GM10266 (cell line): ENCODE data around the gene XPNPEP2.

ENCODE experiments used
- DNase-seq: peaks from one replicate; pipeline ENCODE4 v3.0.0; 2012; ENCODE audit errors: extremely low spot score
- TF ChIP-seq, protein P1 (sequence below): IDR thresholded peaks from 2 replicates; pipeline ENCODE4 v1.5.1; 2012; ENCODE audit warnings: mild to moderate bottlenecking, low read depth; ENCODE audit not compliant: control insufficient read depth, insufficient read depth; ENCODE audit errors: missing control alignments

Gene XPNPEP2

DNA sequence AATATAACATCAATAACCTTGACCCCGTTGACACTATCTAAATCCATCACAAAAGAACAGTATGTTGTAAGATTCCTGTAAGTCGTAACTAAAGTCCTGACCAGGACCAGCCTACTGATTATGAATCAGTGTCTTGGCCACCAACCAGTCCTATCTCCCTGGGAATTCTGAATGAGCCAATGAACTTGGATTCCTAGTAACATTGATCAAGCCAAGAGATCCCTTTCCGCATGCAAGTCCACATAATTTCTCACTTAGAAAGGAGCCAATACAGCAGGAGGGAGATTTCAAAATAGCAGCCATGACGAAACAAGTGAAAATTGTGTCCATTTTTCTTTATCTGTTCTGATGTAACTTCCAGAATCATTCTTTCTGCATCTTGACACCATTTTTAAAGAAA, 9.5 kb downstream of the XPNPEP2 start:
- TF ChIP-seq, protein P1, sequence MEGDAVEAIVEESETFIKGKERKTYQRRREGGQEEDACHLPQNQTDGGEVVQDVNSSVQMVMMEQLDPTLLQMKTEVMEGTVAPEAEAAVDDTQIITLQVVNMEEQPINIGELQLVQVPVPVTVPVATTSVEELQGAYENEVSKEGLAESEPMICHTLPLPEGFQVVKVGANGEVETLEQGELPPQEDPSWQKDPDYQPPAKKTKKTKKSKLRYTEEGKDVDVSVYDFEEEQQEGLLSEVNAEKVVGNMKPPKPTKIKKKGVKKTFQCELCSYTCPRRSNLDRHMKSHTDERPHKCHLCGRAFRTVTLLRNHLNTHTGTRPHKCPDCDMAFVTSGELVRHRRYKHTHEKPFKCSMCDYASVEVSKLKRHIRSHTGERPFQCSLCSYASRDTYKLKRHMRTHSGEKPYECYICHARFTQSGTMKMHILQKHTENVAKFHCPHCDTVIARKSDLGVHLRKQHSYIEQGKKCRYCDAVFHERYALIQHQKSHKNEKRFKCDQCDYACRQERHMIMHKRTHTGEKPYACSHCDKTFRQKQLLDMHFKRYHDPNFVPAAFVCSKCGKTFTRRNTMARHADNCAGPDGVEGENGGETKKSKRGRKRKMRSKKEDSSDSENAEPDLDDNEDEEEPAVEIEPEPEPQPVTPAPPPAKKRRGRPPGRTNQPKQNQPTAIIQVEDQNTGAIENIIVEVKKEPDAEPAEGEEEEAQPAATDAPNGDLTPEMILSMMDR = no peak
- DNase-seq = no peak

DNA sequence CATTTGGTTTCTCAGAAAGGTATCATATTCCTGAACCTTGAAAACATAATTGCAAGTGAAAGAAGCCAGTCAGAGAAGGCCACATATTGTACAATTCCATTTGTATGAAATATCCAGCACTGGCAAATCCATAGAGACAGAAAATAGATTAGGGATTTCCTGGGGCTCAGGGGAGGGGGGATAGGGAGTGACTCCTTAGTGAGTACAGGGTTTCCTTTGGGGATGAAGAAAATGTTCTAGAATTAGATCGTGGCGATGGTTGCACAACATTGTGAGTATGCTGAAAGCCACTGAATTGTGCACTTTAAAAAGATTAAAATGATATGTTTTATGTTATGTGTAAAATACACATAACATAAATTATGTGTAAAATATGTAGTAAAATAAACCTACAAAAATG, 10.3 kb downstream of the XPNPEP2 start:
- no peak for DNase-seq
- TF ChIP-seq, protein P1 = no peak

DNA sequence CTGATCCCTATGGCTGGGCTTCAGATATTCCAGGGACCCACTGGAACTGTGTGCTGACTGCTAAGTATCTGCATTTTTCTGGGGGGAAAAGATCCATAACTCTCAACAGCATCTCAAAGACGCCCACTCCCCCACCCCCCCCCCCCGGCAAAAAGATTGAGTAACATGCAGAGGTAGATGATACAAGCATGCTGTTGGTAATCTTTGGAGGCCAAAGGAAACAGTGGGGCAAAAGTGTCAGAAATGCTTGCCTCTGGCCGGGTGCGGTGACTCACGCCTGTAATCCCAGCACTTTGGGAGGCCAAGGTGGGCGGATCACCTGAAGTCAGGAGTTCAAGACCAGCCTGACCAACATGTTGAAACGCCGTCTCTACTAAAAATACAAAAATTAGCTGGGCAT, 12.2 kb downstream of the XPNPEP2 start:
- no peak for DNase-seq
- TF ChIP-seq, protein P1 = no peak

DNA sequence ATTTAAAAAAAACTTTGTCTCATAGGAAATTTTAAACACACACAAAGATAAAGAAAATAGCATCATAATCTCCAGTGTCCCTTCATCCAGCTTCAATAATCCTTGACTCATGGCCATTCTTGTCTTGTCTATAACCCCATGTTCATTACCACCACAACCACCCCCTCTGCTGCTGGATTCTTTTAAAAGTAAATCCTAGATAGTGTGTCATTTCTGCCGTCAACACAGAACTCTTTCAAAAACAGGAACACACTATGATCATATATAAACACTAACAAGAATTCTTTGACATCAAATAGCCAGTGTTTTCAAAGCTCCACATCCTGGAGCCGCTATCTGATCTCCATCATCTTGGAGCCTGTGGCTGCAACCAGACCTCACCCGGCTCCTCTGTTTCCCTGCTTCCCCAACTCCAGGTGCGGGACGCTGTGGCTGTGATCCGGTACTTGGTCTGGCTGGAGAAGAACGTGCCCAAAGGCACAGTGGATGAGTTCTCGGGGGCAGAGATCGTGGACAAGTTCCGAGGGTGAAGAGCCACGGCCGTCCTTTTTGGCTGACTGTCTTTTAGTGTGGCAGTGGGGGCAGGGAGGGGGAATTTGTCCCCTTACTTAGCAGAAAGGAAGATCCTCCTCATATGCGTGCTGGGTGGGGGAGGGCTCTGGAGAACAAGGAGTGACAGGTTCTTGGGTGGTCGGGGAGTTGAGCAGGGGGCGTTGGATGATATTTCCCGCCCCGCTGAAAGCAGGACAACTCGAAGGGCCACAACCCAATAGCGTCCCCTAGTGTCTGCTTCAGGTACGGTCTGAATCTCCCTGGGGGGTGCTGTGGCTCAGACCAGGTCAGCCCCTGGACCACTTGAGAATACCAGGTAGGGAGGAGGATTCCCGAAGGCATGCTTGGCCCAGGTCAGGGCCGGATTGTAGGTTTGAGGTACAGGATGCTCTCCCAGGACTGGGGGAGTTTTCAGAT, 15.6 kb downstream of the XPNPEP2 start:
- TF ChIP-seq, protein P1 = peak; percentile 44
- DNase-seq = no peak

DNA sequence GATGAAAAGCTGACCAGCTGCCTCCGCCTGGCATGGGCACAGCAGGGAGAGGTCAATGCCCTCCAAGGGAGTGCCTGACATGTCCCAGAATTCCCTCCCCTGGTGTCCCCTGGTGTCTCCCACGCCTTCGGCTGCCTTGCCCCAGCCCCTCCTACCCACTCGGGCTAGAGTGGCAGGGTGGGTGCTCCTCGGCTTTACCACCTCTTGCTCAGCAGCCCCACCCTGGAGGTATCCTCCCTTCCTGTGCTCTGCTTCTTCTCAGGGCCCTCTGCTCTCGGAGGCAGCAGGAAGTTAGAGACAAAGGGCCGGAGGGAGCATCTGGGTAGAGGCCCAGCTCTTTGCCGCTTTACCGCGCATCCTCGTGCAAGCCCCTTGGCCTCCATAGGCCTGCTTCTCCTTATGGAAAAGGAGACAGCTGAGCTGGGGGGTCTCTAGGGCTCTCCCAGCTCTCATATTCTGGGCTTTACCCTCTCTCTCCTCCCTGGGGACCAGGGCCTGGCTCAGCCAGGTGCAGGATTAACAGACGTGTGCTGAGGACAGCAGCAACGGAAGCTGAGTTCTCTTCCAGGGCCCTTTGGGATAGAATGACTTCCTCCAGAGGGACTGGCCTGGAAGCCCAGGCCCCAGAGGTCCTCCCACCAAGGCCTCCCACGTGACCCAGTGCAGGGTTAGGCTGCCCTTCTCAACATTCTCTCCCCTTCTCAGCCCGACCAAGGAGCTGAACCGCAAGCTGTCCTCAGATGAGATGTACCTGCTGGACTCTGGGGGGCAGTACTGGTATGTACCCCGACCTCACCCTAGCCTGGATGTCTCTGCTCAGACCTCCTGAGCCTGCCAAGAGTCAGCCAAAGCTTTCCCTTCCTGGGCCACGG, 17.2 kb downstream of the XPNPEP2 start:
- TF ChIP-seq, protein P1 = peak; percentile 39
- DNase-seq = peak; percentile 43

DNA sequence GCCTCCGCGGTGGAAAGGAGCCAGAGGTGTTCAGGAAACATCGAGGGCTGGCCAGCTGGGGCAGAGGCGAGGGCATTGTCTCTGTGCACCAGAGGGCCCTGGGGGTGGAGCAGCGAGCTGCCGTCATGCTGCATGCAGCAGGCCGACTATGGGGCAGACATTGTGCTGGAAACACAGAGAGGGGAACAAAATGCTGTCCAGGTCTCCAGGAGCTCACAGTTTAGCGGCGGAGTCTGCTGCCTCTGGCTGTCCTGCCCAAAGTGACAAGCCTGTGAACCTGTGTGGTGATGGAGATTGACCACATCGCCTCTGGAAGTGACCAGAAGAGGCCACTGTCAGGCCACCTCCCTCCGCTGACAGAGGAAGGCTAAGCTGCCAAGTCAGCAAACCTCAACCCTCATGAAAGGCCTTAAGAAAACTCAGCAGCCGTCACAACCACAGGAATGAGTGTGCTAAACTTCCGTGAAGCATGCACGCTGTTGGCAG, 20.8 kb downstream of the XPNPEP2 start:
- TF ChIP-seq, protein P1 = peak; percentile 31
- no peak for DNase-seq

DNA sequence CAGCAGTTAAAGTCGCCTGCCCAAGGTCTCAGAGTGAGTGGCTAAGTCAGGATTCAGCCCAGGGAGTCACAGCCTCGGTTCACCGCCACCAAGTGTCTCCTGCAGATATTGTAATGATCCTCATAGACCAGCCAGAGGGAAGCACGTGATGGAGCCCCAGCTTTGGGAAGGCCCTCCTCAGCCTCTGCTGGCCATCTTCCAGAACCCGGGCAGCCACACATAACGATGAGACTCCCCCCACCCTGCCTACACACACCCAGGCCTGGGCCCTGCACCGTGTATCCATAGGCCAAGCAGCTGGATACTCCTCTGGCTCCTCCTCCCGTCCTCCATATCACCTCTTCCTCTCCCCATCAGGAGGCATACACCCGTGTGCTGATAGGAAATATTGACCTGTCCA, 21.4 kb downstream of the XPNPEP2 start:
- TF ChIP-seq, protein P1 = no peak
- DNase-seq = no peak
